GM12892 (cell line): ENCODE data around the gene GTF2A2.
"Not testable (repeated sequence)": the region's sequence is repeated elsewhere in the genome, so short reads cannot be mapped to it uniquely, and the experiment has no call there.

Experiments used
- DNase-seq: peaks from one replicate; pipeline ENCODE4 v3.0.0; 2011; ENCODE audit not compliant: insufficient read length
- FAIRE-seq: peaks from 2 replicates; lab custom pipeline; 2011; peaks lifted over from hg19 to GRCh38; lab: Jason Lieb, UNC
- POLR2A ChIP-seq: IDR thresholded peaks from 2 replicates; pipeline ENCODE4 v1.6.1; 2011; ENCODE audit warnings: low read depth, low read length, control low read depth
- POLR2AphosphoS5 ChIP-seq: IDR thresholded peaks from 2 replicates; pipeline ENCODE4 v1.6.1; 2011; ENCODE audit warnings: low read depth, low read length, control low read depth
- TAF1 ChIP-seq: IDR thresholded peaks from 2 replicates; pipeline ENCODE4 v1.6.1; 2011; ENCODE audit warnings: low read depth, mild to moderate bottlenecking, control low read depth, low read length, borderline replicate concordance

Gene GTF2A2

GRCh38 chr15:59662260-59662659 is 4.9 kb upstream of the GTF2A2 start:
- TF ChIP-seq TAF1 (no peak), POLR2A (no peak), POLR2AphosphoS5 (no peak)
- peak; percentile 57 for FAIRE-seq
- DNase-seq = no peak

DNA sequence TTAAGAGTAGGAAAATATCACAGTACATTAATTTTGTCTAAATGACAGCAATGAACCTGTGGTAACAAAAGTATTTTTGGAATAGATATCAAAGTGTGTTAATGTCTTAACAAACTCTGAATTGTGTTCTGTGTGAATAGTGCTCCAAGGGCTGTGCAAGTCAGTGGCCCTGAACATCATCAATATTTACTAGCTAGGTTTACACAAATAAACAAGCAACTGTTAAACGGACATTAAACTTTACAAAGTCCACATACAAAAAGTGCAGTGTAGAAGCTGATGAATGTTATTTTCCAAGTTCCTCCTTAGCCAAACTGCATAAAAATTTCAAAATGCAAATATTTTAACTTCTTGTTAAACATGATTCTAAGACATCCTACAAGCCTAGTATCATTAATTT is 2.1 kb upstream of the GTF2A2 start:
- DNase-seq (no peak), FAIRE-seq (no peak)
- no peak for TF ChIP-seq TAF1
- no peak for TF ChIP-seq POLR2AphosphoS5
- TF ChIP-seq POLR2A = no peak

- no peak for FAIRE-seq
- TF ChIP-seq TAF1 (no peak), POLR2AphosphoS5 (0 out of 2 replicates have a peak, but pooled peaks have one; percentile 0), POLR2A (no peak)
- DNase-seq = no peak
These were observed 365 bp upstream of the GTF2A2 start for GRCh38 chr15:59657635-59658125.

GRCh38 chr15:59654046-59654445 is 3.3 kb downstream of the GTF2A2 start:
- DNase-seq (no peak), FAIRE-seq (no peak)
- no peak for TF ChIP-seq POLR2A

DNA sequence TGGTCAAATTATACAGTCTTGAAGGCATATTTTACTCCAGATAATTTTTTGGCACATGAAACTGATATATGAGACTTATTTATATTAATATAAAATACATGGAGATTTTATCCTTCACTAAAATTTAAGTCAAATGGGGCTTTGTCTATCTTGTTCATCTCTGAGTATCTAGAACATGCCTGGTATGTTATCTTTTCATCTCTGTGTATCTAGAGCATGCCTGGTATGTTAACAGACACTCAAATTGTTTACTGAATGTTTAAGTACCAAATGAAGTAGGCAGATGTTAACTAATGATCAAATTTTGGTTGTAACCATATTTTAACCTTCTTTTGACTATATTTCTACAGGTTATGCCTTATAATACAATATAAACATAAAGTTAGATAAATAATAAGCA is 7.7 kb downstream of the GTF2A2 start:
- no peak for TF ChIP-seq POLR2A
- no peak for TF ChIP-seq TAF1
- TF ChIP-seq POLR2AphosphoS5 = no peak
- no peak for FAIRE-seq
- DNase-seq = no peak

- TF ChIP-seq POLR2A (no peak), TAF1 (no peak), POLR2AphosphoS5 (no peak)
- DNase-seq (no peak), FAIRE-seq (no peak)
These were observed 10.2 kb downstream of the GTF2A2 start for GRCh38 chr15:59647085-59647484.

DNA sequence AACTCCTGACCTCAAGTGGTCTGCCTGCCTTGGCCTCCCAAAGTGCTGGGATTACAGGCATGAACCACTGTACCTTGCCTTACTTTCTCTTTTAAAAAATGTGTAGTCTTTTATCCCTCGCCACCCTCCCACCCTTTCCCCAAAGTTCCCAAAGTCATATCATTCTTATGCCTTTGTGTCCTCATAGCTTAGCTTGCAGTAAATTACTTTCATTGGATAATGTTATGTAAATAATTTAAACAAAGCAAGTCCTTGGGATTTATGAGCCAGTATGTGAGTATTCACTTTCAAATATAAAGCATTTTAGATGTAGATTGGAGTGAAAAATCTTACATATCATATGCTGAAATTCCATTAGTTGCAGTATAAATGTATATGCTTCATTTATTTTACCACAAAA is 11.0 kb downstream of the GTF2A2 start:
- DNase-seq (no peak), FAIRE-seq (no peak)
- no peak for TF ChIP-seq POLR2AphosphoS5
- no peak for TF ChIP-seq POLR2A
- no peak for TF ChIP-seq TAF1

DNA sequence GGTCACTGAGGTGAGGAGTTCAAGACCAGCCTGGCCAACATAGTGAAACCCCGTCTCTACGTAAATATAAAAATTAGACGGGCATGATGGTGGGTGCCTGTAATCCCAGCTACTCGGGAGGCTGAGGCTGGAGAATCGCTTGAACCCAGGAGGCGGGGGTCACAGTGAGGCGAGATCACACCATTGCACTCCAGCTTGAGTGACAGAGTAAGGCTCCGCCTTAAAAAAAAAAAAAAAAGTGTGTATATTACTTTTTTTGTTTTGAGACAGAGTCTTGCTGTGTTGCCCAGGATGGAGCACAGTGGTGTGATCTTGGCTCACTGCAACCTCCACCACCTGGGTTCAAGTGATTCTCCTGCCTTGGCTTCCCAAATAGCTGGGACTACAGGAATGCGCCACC is 11.5 kb downstream of the GTF2A2 start:
- DNase-seq, FAIRE-seq: not testable (repeated sequence)

DNA sequence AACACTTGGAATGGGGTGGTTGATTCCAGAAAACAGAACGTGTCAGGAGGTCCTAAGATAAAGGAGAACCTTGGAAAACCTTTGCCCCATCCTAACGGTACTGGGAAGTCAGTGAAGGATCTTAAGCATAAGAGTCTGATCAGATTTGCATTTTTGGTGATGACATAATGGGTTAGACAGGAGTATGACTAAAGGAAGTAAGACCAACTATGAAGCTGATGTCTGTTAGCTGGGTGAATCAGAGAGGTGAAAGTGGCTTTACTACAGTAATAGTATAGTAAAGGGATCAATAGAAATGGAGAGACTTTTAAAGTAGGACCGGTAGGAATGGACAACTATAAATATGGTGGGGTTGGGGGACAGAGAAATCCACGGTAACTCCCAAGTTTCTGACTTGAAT is 12.6 kb downstream of the GTF2A2 start:
- no peak for TF ChIP-seq POLR2A
- TF ChIP-seq TAF1 = no peak
- FAIRE-seq (no peak), DNase-seq (no peak)

DNA sequence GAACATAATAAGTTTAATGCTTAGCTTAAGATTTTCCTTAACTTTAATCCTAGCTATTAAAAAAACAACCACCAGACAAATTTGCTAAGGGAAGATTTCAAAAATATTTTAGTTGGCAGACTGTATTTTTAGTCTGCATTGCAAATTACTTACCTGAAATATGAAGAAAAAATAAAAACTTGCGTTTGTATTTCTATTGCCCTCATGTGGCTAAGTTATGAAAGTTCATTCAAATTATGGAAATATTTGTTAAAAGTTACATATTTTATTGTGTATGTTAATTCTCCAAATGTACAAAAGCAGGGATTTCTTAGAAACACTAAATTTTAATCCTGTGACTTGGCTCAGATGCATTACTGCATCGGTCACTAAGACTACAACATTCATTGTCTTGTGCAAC is 15.0 kb downstream of the GTF2A2 start:
- DNase-seq (no peak), FAIRE-seq (no peak)
- TF ChIP-seq POLR2A (no peak), TAF1 (no peak), POLR2AphosphoS5 (no peak)

DNA sequence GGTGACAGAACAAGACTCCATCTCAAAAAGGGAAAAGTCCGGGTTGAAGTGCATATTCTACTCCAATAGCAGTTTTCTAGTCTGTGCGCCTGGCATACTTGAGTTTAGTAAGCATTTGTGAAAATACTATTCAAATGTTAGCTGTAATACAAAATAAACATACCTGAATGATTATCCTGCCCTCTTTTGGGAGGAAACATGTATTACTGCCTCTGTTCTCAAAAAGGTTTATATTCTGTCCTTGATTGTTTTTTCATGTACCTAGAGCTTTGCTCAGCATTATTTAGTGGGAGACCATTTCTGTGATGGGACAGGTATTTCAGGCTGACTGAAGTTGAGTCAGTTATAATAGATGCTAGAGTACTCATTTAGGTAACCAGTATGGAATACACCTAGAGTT is 19.8 kb downstream of the GTF2A2 start:
- not testable (repeated sequence) for DNase-seq
- FAIRE-seq = peak; percentile 79

- FAIRE-seq (no peak), DNase-seq (no peak)
- TF ChIP-seq POLR2AphosphoS5 (no peak), TAF1 (no peak), POLR2A (no peak)
These were observed 21.1 kb downstream of the GTF2A2 start for GRCh38 chr15:59636184-59636583.

GRCh38 chr15:59632714-59633113 is 24.6 kb downstream of the GTF2A2 start:
- TF ChIP-seq TAF1 = no peak
- no peak for TF ChIP-seq POLR2A
- no peak for TF ChIP-seq POLR2AphosphoS5
- DNase-seq (no peak), FAIRE-seq (no peak)

- TF ChIP-seq POLR2A (no peak), POLR2AphosphoS5 (no peak), TAF1 (no peak)
- FAIRE-seq (peak; percentile 38), DNase-seq (peak; percentile 43)
These were observed 35.0 kb downstream of the GTF2A2 start for GRCh38 chr15:59622289-59622688.
